ENCODE data around the gene TRIM33.
"Not testable (repeated sequence)": the region's sequence is repeated elsewhere in the genome, so short reads cannot be mapped to it uniquely, and the experiment has no call there.

The TRIM33 gene

GRCh38 chr1:114462341-114462740, 48.7 kb downstream of the TRIM33 start:
- Histone ChIP-seq H3K36me3 (ENCODE audit: control insufficient read depth, insufficient read depth, low read length) (no peaks in the 10 kb centered on the region), H3K4me3 (ENCODE audit: low read depth, low read length) (no peak overlapping the region), H3K4me1 (ENCODE audit: control insufficient read depth, insufficient read depth, low read length) (peaks cover 7% of the 10 kb centered on the region), H3K9me3 (ENCODE audit: control insufficient read depth, insufficient read depth, low read length) (no peaks in the 10 kb centered on the region), H3K27me3 (ENCODE audit: control insufficient read depth, insufficient read depth, low read length) (no peaks in the 10 kb centered on the region), H3K9ac (ENCODE audit: low read depth, low read length) (no peak overlapping the region)

- no peaks in the 10 kb centered on the region for H3K27me3 ChIP-seq (ENCODE audit: control insufficient read depth, insufficient read depth, low read length)
- H3K4me3 ChIP-seq (ENCODE audit: low read depth, low read length) = no peak overlapping the region
- no peaks in the 10 kb centered on the region for H3K4me1 ChIP-seq (ENCODE audit: control insufficient read depth, insufficient read depth, low read length)
- no peak overlapping the region for H3K9ac ChIP-seq (ENCODE audit: low read depth, low read length)
- peaks cover 4% of the 10 kb centered on the region for H3K36me3 ChIP-seq (ENCODE audit: control insufficient read depth, insufficient read depth, low read length)
- H3K9me3 ChIP-seq (ENCODE audit: control insufficient read depth, insufficient read depth, low read length) = no peaks in the 10 kb centered on the region
These were observed 52.7 kb downstream of the TRIM33 start for GRCh38 chr1:114458237-114458777.

GRCh38 chr1:114457675-114458236, 53.2 kb downstream of the TRIM33 start:
- no peak overlapping the region for H3K4me3 ChIP-seq (ENCODE audit: low read depth, low read length)
- H3K36me3 ChIP-seq (ENCODE audit: control insufficient read depth, insufficient read depth, low read length) = peaks cover 4% of the 10 kb centered on the region
- no peaks in the 10 kb centered on the region for H3K27me3 ChIP-seq (ENCODE audit: control insufficient read depth, insufficient read depth, low read length)
- no peaks in the 10 kb centered on the region for H3K9me3 ChIP-seq (ENCODE audit: control insufficient read depth, insufficient read depth, low read length)
- no peak overlapping the region for H3K9ac ChIP-seq (ENCODE audit: low read depth, low read length)
- H3K4me1 ChIP-seq (ENCODE audit: control insufficient read depth, insufficient read depth, low read length) = no peaks in the 10 kb centered on the region

- H3K36me3 ChIP-seq (ENCODE audit: control insufficient read depth, insufficient read depth, low read length) = peaks cover 4% of the 10 kb centered on the region
These were observed 54.4 kb downstream of the TRIM33 start for GRCh38 chr1:114456586-114456985.

GRCh38 chr1:114455102-114455785, 55.8 kb downstream of the TRIM33 start:
- Histone ChIP-seq H3K4me3 (ENCODE audit: low read depth, low read length) (no peak overlapping the region), H3K4me1 (ENCODE audit: control insufficient read depth, insufficient read depth, low read length) (no peaks in the 10 kb centered on the region), H3K9me3 (ENCODE audit: control insufficient read depth, insufficient read depth, low read length) (no peaks in the 10 kb centered on the region), H3K27me3 (ENCODE audit: control insufficient read depth, insufficient read depth, low read length) (no peaks in the 10 kb centered on the region), H3K9ac (ENCODE audit: low read depth, low read length) (no peak overlapping the region), H3K36me3 (ENCODE audit: control insufficient read depth, insufficient read depth, low read length) (peaks cover 4% of the 10 kb centered on the region)

More at GRCh38 chr1:114456586-114456985, 54.4 kb downstream of the TRIM33 start:
- Histone ChIP-seq H3K9ac (ENCODE audit: low read depth, low read length) (no peak overlapping the region), H3K27me3 (ENCODE audit: control insufficient read depth, insufficient read depth, low read length) (no peaks in the 10 kb centered on the region), H3K4me1 (ENCODE audit: control insufficient read depth, insufficient read depth, low read length) (no peaks in the 10 kb centered on the region), H3K4me3 (ENCODE audit: low read depth, low read length) (no peak overlapping the region), H3K9me3 (ENCODE audit: control insufficient read depth, insufficient read depth, low read length) (no peaks in the 10 kb centered on the region)

- H3K9me3 ChIP-seq (ENCODE audit: control insufficient read depth, insufficient read depth, low read length) = no peaks in the 10 kb centered on the region
- peaks cover 4% of the 10 kb centered on the region for H3K36me3 ChIP-seq (ENCODE audit: control insufficient read depth, insufficient read depth, low read length)
- no peaks in the 10 kb centered on the region for H3K4me1 ChIP-seq (ENCODE audit: control insufficient read depth, insufficient read depth, low read length)
- no peak overlapping the region for H3K4me3 ChIP-seq (ENCODE audit: low read depth, low read length)
- no peaks in the 10 kb centered on the region for H3K27me3 ChIP-seq (ENCODE audit: control insufficient read depth, insufficient read depth, low read length)
- H3K9ac ChIP-seq (ENCODE audit: low read depth, low read length) = no peak overlapping the region
These were observed 56.5 kb downstream of the TRIM33 start for GRCh38 chr1:114454539-114454938.

GRCh38 chr1:114453361-114453784, 57.6 kb downstream of the TRIM33 start:
- Histone ChIP-seq H3K27me3 (ENCODE audit: control insufficient read depth, insufficient read depth, low read length) (no peaks in the 10 kb centered on the region), H3K36me3 (ENCODE audit: control insufficient read depth, insufficient read depth, low read length) (peaks cover 4% of the 10 kb centered on the region), H3K4me3 (ENCODE audit: low read depth, low read length) (no peak overlapping the region), H3K9ac (ENCODE audit: low read depth, low read length) (no peak overlapping the region), H3K9me3 (ENCODE audit: control insufficient read depth, insufficient read depth, low read length) (no peaks in the 10 kb centered on the region), H3K4me1 (ENCODE audit: control insufficient read depth, insufficient read depth, low read length) (no peaks in the 10 kb centered on the region)

GRCh38 chr1:114448370-114449036, 62.5 kb downstream of the TRIM33 start:
- H3K36me3 ChIP-seq (ENCODE audit: control insufficient read depth, insufficient read depth, low read length) = no peaks in the 10 kb centered on the region
- H3K27me3 ChIP-seq (ENCODE audit: control insufficient read depth, insufficient read depth, low read length) = no peaks in the 10 kb centered on the region
- no peak overlapping the region for H3K9ac ChIP-seq (ENCODE audit: low read depth, low read length)
- no peak overlapping the region for H3K4me3 ChIP-seq (ENCODE audit: low read depth, low read length)
- H3K4me1 ChIP-seq (ENCODE audit: control insufficient read depth, insufficient read depth, low read length) = no peaks in the 10 kb centered on the region
- H3K9me3 ChIP-seq (ENCODE audit: control insufficient read depth, insufficient read depth, low read length) = no peaks in the 10 kb centered on the region

GRCh38 chr1:114446198-114446597, 64.8 kb downstream of the TRIM33 start:
- H3K4me3 ChIP-seq (ENCODE audit: low read depth, low read length) = no peak overlapping the region
- H3K27me3 ChIP-seq (ENCODE audit: control insufficient read depth, insufficient read depth, low read length) = no peaks in the 10 kb centered on the region
- no peak overlapping the region for H3K9ac ChIP-seq (ENCODE audit: low read depth, low read length)
- H3K9me3 ChIP-seq (ENCODE audit: control insufficient read depth, insufficient read depth, low read length) = no peaks in the 10 kb centered on the region
- H3K4me1 ChIP-seq (ENCODE audit: control insufficient read depth, insufficient read depth, low read length) = no peaks in the 10 kb centered on the region
- no peaks in the 10 kb centered on the region for H3K36me3 ChIP-seq (ENCODE audit: control insufficient read depth, insufficient read depth, low read length)

- not testable (repeated sequence) for H3K27me3 ChIP-seq (ENCODE audit: control insufficient read depth, insufficient read depth, low read length); H3K9ac ChIP-seq (ENCODE audit: low read depth, low read length); H3K4me3 ChIP-seq (ENCODE audit: low read depth, low read length); H3K36me3 ChIP-seq (ENCODE audit: control insufficient read depth, insufficient read depth, low read length); H3K4me1 ChIP-seq (ENCODE audit: control insufficient read depth, insufficient read depth, low read length); H3K9me3 ChIP-seq (ENCODE audit: control insufficient read depth, insufficient read depth, low read length)
These were observed 67.8 kb downstream of the TRIM33 start for GRCh38 chr1:114443226-114443625.

GRCh38 chr1:114441332-114441731, 69.7 kb downstream of the TRIM33 start:
- no peaks in the 10 kb centered on the region for H3K27me3 ChIP-seq (ENCODE audit: control insufficient read depth, insufficient read depth, low read length)
- no peaks in the 10 kb centered on the region for H3K36me3 ChIP-seq (ENCODE audit: control insufficient read depth, insufficient read depth, low read length)
- no peaks in the 10 kb centered on the region for H3K4me1 ChIP-seq (ENCODE audit: control insufficient read depth, insufficient read depth, low read length)
- no peak overlapping the region for H3K4me3 ChIP-seq (ENCODE audit: low read depth, low read length)
- H3K9ac ChIP-seq (ENCODE audit: low read depth, low read length) = no peak overlapping the region
- no peaks in the 10 kb centered on the region for H3K9me3 ChIP-seq (ENCODE audit: control insufficient read depth, insufficient read depth, low read length)

GRCh38 chr1:114439369-114439768, 71.6 kb downstream of the TRIM33 start:
- no peaks in the 10 kb centered on the region for H3K27me3 ChIP-seq (ENCODE audit: control insufficient read depth, insufficient read depth, low read length)
- no peaks in the 10 kb centered on the region for H3K36me3 ChIP-seq (ENCODE audit: control insufficient read depth, insufficient read depth, low read length)
- no peak overlapping the region for H3K4me3 ChIP-seq (ENCODE audit: low read depth, low read length)
- no peaks in the 10 kb centered on the region for H3K4me1 ChIP-seq (ENCODE audit: control insufficient read depth, insufficient read depth, low read length)
- H3K9me3 ChIP-seq (ENCODE audit: control insufficient read depth, insufficient read depth, low read length) = no peaks in the 10 kb centered on the region
- H3K9ac ChIP-seq (ENCODE audit: low read depth, low read length) = no peak overlapping the region

All from iPS-15b (cell line).